ENCODE results near the gene FAXC.
"Not testable (repeated sequence)": the region's sequence is repeated elsewhere in the genome, so short reads cannot be mapped to it uniquely, and the experiment has no call there.

The FAXC gene

GRCh38 chr6:99285881-99286280, 63.6 kb downstream of the FAXC start:
- no peak for DNase-seq (ENCODE audit: low spot score)

- DNase-seq (ENCODE audit: low spot score): no peak
These were observed 66.9 kb downstream of the FAXC start for GRCh38 chr6:99282479-99283062.

GRCh38 chr6:99276747-99277146, 72.7 kb downstream of the FAXC start:
- no peak for DNase-seq (ENCODE audit: low spot score)

- DNase-seq (ENCODE audit: low spot score): no peak
These were observed 78.6 kb downstream of the FAXC start for GRCh38 chr6:99270826-99271225.

- DNase-seq (ENCODE audit: low spot score): no peak
These were observed 79.4 kb downstream of the FAXC start for GRCh38 chr6:99270030-99270429.

GRCh38 chr6:99269207-99269606, 80.3 kb downstream of the FAXC start:
- DNase-seq (ENCODE audit: low spot score): no peak

GRCh38 chr6:99266996-99267395, 82.5 kb downstream of the FAXC start:
- DNase-seq (ENCODE audit: low spot score): not testable (repeated sequence)

- not testable (repeated sequence) for DNase-seq (ENCODE audit: low spot score)
These were observed 84.0 kb downstream of the FAXC start for GRCh38 chr6:99265447-99265846.

- DNase-seq (ENCODE audit: low spot score): no peak
These were observed 94.6 kb downstream of the FAXC start for GRCh38 chr6:99254616-99255550.

GRCh38 chr6:99253271-99253670, 96.2 kb downstream of the FAXC start:
- DNase-seq (ENCODE audit: low spot score): no peak

- DNase-seq (ENCODE audit: low spot score): no peak
These were observed 97.1 kb downstream of the FAXC start for GRCh38 chr6:99252421-99252820.

GRCh38 chr6:99250476-99250875, 99.0 kb downstream of the FAXC start:
- no peak for DNase-seq (ENCODE audit: low spot score)

GRCh38 chr6:99246602-99247001, 102.9 kb downstream of the FAXC start:
- no peak for DNase-seq (ENCODE audit: low spot score)

GRCh38 chr6:99241905-99242534, 107.5 kb downstream of the FAXC start:
- no peak for DNase-seq (ENCODE audit: low spot score)

GRCh38 chr6:99236010-99236409, 113.5 kb downstream of the FAXC start:
- DNase-seq (ENCODE audit: low spot score): no peak

GRCh38 chr6:99233219-99233618, 116.3 kb downstream of the FAXC start:
- DNase-seq (ENCODE audit: low spot score): no peak

GRCh38 chr6:99232056-99232455, 117.4 kb downstream of the FAXC start:
- DNase-seq (ENCODE audit: low spot score): no peak

- no peak for DNase-seq (ENCODE audit: low spot score)
These were observed 124.3 kb downstream of the FAXC start for GRCh38 chr6:99225172-99225571.

All from activated CD4-positive, alpha-beta T cell treated with anti-CD3 and anti-CD28 coated beads, Interleukin-2, Interleukin-4, amounts not matched to agents 100 ng/mL and 50 ng/mL, durations not matched to agents 16 hours and 8 hours (primary cell).